ENCODE data around the gene COA1.
"Not testable (repeated sequence)": the region's sequence is repeated elsewhere in the genome, so short reads cannot be mapped to it uniquely, and the experiment has no call there.

Gene COA1

GRCh38 chr7:43596426-43596825 lies 132.9 kb downstream of the COA1 start:
- WGBS, 2 experiments = 85 to 94% methylated on average over 5 of the region's 5 CpGs
- H3K4me1 ChIP-seq (ENCODE audit: control insufficient read depth, insufficient read depth, low read length); H3K27me3 ChIP-seq (ENCODE audit: control insufficient read depth, insufficient read depth, low read length, poor library complexity, severe bottlenecking); H3K4me3 ChIP-seq (ENCODE audit: insufficient read depth, low read depth, low read length); H3K9me3 ChIP-seq (ENCODE audit: control insufficient read depth, low read length); H3K36me3 ChIP-seq (ENCODE audit: control insufficient read depth, insufficient read depth, low read length); H3K27ac ChIP-seq (ENCODE audit: insufficient read depth, low read depth, low read length, poor library complexity, severe bottlenecking): not testable (repeated sequence)

DNA sequence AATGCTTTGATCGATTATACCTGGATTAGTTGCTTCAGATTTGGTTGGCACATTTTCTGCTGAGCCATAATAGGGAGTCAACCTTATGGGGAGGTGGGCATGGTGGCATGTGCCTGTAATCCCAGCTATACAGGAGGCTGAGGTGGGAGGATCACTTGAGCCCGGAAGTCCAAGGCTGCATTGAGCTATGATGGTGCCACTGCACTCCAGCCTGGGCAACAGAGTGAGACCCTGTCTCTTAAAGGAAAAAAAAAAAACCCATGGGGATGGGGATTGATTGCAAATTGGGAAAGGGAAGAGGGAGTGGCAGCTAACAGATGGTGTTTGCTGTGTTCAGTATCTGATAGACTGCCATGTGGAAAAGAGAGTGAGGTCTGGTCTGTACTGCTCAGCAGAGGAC lies 135.3 kb downstream of the COA1 start:
- Histone ChIP-seq H3K4me1 (ENCODE audit: control insufficient read depth, insufficient read depth, low read length) (no peaks in the 10 kb centered on the region), H3K9me3 (ENCODE audit: control insufficient read depth, low read length) (no peaks in the 10 kb centered on the region), H3K36me3 (ENCODE audit: control insufficient read depth, insufficient read depth, low read length) (peaks cover 2% of the 10 kb centered on the region), H3K27ac (ENCODE audit: insufficient read depth, low read depth, low read length, poor library complexity, severe bottlenecking) (no peak overlapping the region), H3K27me3 (ENCODE audit: control insufficient read depth, insufficient read depth, low read length, poor library complexity, severe bottlenecking) (no peaks in the 10 kb centered on the region), H3K4me3 (ENCODE audit: insufficient read depth, low read depth, low read length) (no peak overlapping the region)
- WGBS, 2 experiments = 95% methylated on average over 2 of the region's 2 CpGs

GRCh38 chr7:43593010-43593409 lies 136.3 kb downstream of the COA1 start:
- 100% methylated on average over 1 of the region's 1 CpG for WGBS, 2 experiments
- no peaks in the 10 kb centered on the region for H3K4me1 ChIP-seq (ENCODE audit: control insufficient read depth, insufficient read depth, low read length)

GRCh38 chr7:43592326-43592725 lies 137.0 kb downstream of the COA1 start:
- Histone ChIP-seq H3K36me3 (ENCODE audit: control insufficient read depth, insufficient read depth, low read length) (no peaks in the 10 kb centered on the region), H3K4me1 (ENCODE audit: control insufficient read depth, insufficient read depth, low read length) (no peaks in the 10 kb centered on the region), H3K27ac (ENCODE audit: insufficient read depth, low read depth, low read length, poor library complexity, severe bottlenecking) (no peak overlapping the region), H3K4me3 (ENCODE audit: insufficient read depth, low read depth, low read length) (no peak overlapping the region), H3K27me3 (ENCODE audit: control insufficient read depth, insufficient read depth, low read length, poor library complexity, severe bottlenecking) (no peaks in the 10 kb centered on the region), H3K9me3 (ENCODE audit: control insufficient read depth, low read length) (no peaks in the 10 kb centered on the region)
- 97 to 98% methylated on average over 2 to 3 of the region's 3 CpGs for WGBS, 2 experiments

More at GRCh38 chr7:43593010-43593409, 136.3 kb downstream of the COA1 start:
- H3K9me3 ChIP-seq (ENCODE audit: control insufficient read depth, low read length) = no peaks in the 10 kb centered on the region
- H3K27me3 ChIP-seq (ENCODE audit: control insufficient read depth, insufficient read depth, low read length, poor library complexity, severe bottlenecking) = no peaks in the 10 kb centered on the region
- no peak overlapping the region for H3K27ac ChIP-seq (ENCODE audit: insufficient read depth, low read depth, low read length, poor library complexity, severe bottlenecking)
- no peak overlapping the region for H3K4me3 ChIP-seq (ENCODE audit: insufficient read depth, low read depth, low read length)
- H3K36me3 ChIP-seq (ENCODE audit: control insufficient read depth, insufficient read depth, low read length) = no peaks in the 10 kb centered on the region

DNA sequence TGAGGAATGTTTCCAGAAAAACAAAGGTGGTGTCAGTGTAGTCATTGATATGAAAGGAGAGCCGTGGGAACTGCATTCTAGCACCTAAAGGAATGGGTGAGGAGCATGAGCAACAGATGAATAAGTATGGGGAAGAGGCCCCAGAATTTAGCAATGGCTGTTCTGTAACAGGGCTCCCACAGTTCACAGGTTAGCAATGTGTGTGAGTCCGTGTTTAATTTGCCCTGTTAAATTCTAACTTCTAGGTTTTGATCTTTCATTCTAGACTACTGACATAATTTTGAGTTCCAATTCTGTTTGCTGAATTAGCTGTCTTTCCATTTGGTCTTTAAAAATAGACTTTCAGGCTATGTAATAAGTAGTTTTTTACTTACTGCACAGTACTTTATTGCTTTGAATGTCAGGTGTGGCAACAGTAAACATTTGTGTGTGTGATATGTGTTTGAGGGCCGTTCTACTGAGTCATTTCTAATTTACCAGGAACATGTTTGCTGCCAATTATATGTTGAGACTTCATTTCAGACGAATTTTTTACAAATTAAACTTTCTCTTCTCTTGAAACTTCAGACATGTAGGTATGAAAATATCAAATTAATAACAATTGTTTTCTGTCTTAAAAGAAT lies 137.7 kb downstream of the COA1 start:
- 79 to 85% methylated on average over 3 of the region's 4 CpGs for WGBS, 2 experiments
- no peaks in the 10 kb centered on the region for H3K27me3 ChIP-seq (ENCODE audit: control insufficient read depth, insufficient read depth, low read length, poor library complexity, severe bottlenecking)
- H3K27ac ChIP-seq (ENCODE audit: insufficient read depth, low read depth, low read length, poor library complexity, severe bottlenecking) = no peak overlapping the region

DNA sequence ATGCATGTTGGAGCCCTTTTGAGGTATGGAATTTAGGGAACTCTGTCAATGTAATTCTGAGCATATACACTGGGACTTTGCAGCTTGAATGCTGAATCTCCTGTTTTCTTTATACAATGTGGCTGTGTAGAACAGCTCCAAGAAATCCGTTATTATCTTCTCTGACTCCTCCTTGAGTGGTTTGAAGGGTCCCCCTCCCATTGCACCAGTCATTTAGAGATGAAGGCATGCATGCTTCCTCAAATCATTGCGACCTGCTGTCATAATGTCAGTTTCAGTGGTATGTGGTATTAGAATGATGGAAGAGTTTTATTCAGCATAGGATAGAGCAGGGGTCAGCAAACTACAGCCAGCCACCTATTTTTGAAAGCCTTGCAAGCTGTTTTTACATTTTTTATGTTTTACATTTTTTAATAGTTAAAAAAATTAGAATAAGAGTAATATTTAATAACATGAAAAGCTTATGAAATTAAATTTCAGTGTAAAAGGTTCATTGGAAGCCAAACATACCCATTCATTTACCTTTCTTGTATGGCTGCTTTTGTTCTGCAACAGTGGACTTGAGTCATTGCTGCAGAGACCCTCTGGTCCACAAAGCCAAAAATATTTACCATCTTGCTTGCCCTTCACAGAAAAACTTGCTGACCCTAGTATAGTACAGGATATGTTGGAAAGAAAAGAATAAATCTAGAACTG lies 138.3 kb downstream of the COA1 start:
- no peak overlapping the region for H3K27ac ChIP-seq (ENCODE audit: insufficient read depth, low read depth, low read length, poor library complexity, severe bottlenecking)

More for the DNA sequence above, 137.7 kb downstream of the COA1 start:
- Histone ChIP-seq H3K36me3 (ENCODE audit: control insufficient read depth, insufficient read depth, low read length) (no peaks in the 10 kb centered on the region), H3K4me3 (ENCODE audit: insufficient read depth, low read depth, low read length) (no peak overlapping the region), H3K4me1 (ENCODE audit: control insufficient read depth, insufficient read depth, low read length) (no peaks in the 10 kb centered on the region), H3K9me3 (ENCODE audit: control insufficient read depth, low read length) (no peaks in the 10 kb centered on the region)

GRCh38 chr7:43589728-43590127 lies 139.6 kb downstream of the COA1 start:
- no peaks in the 10 kb centered on the region for H3K9me3 ChIP-seq (ENCODE audit: control insufficient read depth, low read length)
- peaks cover 4% of the 10 kb centered on the region for H3K27me3 ChIP-seq (ENCODE audit: control insufficient read depth, insufficient read depth, low read length, poor library complexity, severe bottlenecking)

More for the DNA sequence above, 138.3 kb downstream of the COA1 start:
- Histone ChIP-seq H3K9me3 (ENCODE audit: control insufficient read depth, low read length) (no peaks in the 10 kb centered on the region), H3K27me3 (ENCODE audit: control insufficient read depth, insufficient read depth, low read length, poor library complexity, severe bottlenecking) (no peaks in the 10 kb centered on the region), H3K4me1 (ENCODE audit: control insufficient read depth, insufficient read depth, low read length) (no peaks in the 10 kb centered on the region), H3K4me3 (ENCODE audit: insufficient read depth, low read depth, low read length) (no peak overlapping the region), H3K36me3 (ENCODE audit: control insufficient read depth, insufficient read depth, low read length) (no peaks in the 10 kb centered on the region)
- 84 to 92% methylated on average over 2 of the region's 2 CpGs for WGBS, 2 experiments

More at GRCh38 chr7:43589728-43590127, 139.6 kb downstream of the COA1 start:
- H3K4me1 ChIP-seq (ENCODE audit: control insufficient read depth, insufficient read depth, low read length) = peaks cover under 1% of the 10 kb centered on the region
- no peak overlapping the region for H3K27ac ChIP-seq (ENCODE audit: insufficient read depth, low read depth, low read length, poor library complexity, severe bottlenecking)
- no peak overlapping the region for H3K4me3 ChIP-seq (ENCODE audit: insufficient read depth, low read depth, low read length)
- H3K36me3 ChIP-seq (ENCODE audit: control insufficient read depth, insufficient read depth, low read length) = no peaks in the 10 kb centered on the region
- 93 to 96% methylated on average over 3 of the region's 3 CpGs for WGBS, 2 experiments

Measured in ectodermal cell (in vitro differentiated cells).